ENCODE results near the gene ZNF598. TPM values are rescaled to one million over a fixed set of nuclear protein-coding genes. Genes with fewer than 3 reads are reported as not detected.

ZNF598 gene
- total RNA-seq, 1 experiment from 2014 or later = 57.4 TPM

DNA sequence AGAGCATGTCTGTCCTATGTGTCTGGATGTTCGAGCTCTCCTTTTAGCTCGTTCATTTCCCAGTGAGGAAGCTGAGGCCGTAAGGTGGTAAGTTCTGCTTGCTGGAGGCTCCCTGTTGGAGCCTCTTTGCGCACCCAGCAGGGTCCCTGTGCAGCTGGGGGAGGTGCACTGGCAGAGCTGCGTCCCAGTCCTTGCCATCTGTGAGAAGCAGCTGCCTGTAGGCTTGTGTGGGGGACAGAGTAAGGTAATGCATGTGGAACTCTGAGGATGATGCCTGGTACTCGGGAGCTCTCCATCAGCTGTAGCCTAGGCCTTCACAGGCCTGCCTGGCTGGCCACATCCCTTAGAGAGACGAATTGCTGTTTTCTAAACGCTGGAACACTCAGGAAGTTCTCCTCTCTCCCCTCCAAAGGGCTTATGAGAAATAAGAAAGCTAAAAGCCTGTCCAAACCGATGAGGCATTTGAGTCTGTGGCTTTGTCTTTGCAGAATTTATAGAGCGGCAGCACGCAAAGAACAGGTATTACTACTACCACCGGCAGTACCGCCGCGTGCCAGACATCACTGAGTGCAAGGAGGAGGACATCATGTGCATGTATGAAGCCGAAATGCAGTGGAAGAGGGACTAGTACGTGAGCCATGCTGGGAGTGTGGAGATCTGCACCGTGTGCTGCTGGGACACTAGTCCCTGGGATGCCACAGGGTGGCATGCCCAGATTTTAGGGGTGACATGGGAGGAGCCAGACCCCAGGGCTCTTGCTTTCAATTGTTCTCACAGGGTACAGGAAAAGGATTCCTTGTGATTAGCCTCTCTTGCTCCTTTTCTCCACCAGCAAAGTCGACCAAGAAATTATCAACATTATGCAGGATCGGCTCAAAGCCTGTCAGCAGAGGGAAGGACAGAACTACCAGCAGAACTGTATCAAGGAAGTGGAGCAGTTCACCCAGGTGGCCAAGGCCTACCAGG, 48.7 kb downstream of the ZNF598 start:
- ChIA-PET POLR2A (interaction anchor here (0.6 to 3.2 kb wide), 11 partner anchors 9 to 194 kb away, joined by 3 to 21 read pairs (median 4); partner anchors contain the start of genes MSRB1, NUBP2, SPSB3 and TBL3), CTCF (interaction anchor here (1.2 to 1.7 kb wide), 2 partner anchors 97 to 179 kb away, joined by 3 to 5 read pairs; no protein-coding TSS in a partner anchor), RAD21 (ENCODE audit: low non-redundant PET in 1 of 2, low total read pairs in 2 of 2, uncharacterized antibody in 2 of 2, unreplicated experiment in 2 of 2) (no interaction called here)
- H3K9me2 ChIP-seq (ENCODE audit: insufficient read depth) = no peaks in the 10 kb centered on the region
- TSS peak; percentile 29 for BruUV-seq (replicated peaks)
- H3K4me2 ChIP-seq (ENCODE audit: low read length) = peak overlapping the region; percentile 88
- H3K27me3 ChIP-seq (ENCODE audit: insufficient read depth, low read length) = no peaks in the 10 kb centered on the region
- H2AFZ ChIP-seq (ENCODE audit: low read depth, low read length, poor library complexity, severe bottlenecking) = no peak overlapping the region
- DNase-seq (ENCODE audit: low read depth, low spot score) (peak; percentile 64), ATAC-seq (peak; percentile 31)
- H4K20me1 ChIP-seq (ENCODE audit: insufficient read depth) = peaks cover 11% of the 10 kb centered on the region; the same call in 1 of the 2 replicates
- TF ChIP-seq POLR2A (IDR thresholded peaks at IDR 0.05; ENCODE audit: borderline replicate concordance, extremely low read depth, insufficient read depth, insufficient read length) (peak; percentile 94), CEBPB (IDR thresholded peaks at IDR 0.05; ENCODE audit: low read depth) (no peak), MAX (IDR thresholded peaks at IDR 0.05) (no peak), POLR2AphosphoS5 (IDR thresholded peaks at IDR 0.05; ENCODE audit: low read depth, low read length) (peak; percentile 79), EGR1 (IDR thresholded peaks at IDR 0.05; ENCODE audit: low read depth) (no peak)
- TF ChIP-seq, protein P1, sequence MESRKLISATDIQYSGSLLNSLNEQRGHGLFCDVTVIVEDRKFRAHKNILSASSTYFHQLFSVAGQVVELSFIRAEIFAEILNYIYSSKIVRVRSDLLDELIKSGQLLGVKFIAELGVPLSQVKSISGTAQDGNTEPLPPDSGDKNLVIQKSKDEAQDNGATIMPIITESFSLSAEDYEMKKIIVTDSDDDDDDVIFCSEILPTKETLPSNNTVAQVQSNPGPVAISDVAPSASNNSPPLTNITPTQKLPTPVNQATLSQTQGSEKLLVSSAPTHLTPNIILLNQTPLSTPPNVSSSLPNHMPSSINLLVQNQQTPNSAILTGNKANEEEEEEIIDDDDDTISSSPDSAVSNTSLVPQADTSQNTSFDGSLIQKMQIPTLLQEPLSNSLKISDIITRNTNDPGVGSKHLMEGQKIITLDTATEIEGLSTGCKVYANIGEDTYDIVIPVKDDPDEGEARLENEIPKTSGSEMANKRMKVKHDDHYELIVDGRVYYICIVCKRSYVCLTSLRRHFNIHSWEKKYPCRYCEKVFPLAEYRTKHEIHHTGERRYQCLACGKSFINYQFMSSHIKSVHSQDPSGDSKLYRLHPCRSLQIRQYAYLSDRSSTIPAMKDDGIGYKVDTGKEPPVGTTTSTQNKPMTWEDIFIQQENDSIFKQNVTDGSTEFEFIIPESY (IDR thresholded peaks at IDR 0.05; ENCODE audit: extremely low read depth, insufficient replicate concordance, low read length) = peak; percentile 6
- peak overlapping the region; percentile 98 for H3K9ac ChIP-seq (ENCODE audit: low read length)
- intact Hi-C loops (cut with micrococcal nuclease) = no loop called here
- no peaks in the 10 kb centered on the region for H3K9me3 ChIP-seq (ENCODE audit: control insufficient read depth in 1 of 2, insufficient read depth in 1 of 2, low read depth in 1 of 2, low read length in 2 of 2)
- H3K79me2 ChIP-seq (ENCODE audit: insufficient read depth, low read length) = peaks cover 62% of the 10 kb centered on the region
- peak overlapping the region; percentile 81 to 89 for H3K4me3 ChIP-seq (replicated peaks in 1 of 2; ENCODE audit: low read depth in 1 of 2, low read length in 2 of 2)
- peak overlapping the region; percentile 88 for H3K27ac ChIP-seq (ENCODE audit: low read depth, low read length)
- H3K4me1 ChIP-seq (ENCODE audit: control insufficient read depth in 1 of 2, insufficient read depth in 2 of 2, low read length in 2 of 2) = peaks cover 9 to 44% of the 10 kb centered on the region in 2 experiments
- peaks cover 6 to 20% of the 10 kb centered on the region in 2 experiments for H3K36me3 ChIP-seq (ENCODE audit: control insufficient read depth in 1 of 2, insufficient read depth in 2 of 2, low read length in 2 of 2)
